Suppressor macrophage treated with lipopolysaccharide for 1 hour (primary cell): ENCODE results near the gene TRMT6.
A peak's percentile ranks its signal among the peaks of the same experiment; 100 is the strongest.

Experiments used
- DNase-seq, 3 donors: peaks; one replicate each; pipeline ENCODE4 v3.0.0-alpha.2; 2020 to 2022

The TRMT6 gene, protein sequence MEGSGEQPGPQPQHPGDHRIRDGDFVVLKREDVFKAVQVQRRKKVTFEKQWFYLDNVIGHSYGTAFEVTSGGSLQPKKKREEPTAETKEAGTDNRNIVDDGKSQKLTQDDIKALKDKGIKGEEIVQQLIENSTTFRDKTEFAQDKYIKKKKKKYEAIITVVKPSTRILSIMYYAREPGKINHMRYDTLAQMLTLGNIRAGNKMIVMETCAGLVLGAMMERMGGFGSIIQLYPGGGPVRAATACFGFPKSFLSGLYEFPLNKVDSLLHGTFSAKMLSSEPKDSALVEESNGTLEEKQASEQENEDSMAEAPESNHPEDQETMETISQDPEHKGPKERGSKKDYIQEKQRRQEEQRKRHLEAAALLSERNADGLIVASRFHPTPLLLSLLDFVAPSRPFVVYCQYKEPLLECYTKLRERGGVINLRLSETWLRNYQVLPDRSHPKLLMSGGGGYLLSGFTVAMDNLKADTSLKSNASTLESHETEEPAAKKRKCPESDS

DNA sequence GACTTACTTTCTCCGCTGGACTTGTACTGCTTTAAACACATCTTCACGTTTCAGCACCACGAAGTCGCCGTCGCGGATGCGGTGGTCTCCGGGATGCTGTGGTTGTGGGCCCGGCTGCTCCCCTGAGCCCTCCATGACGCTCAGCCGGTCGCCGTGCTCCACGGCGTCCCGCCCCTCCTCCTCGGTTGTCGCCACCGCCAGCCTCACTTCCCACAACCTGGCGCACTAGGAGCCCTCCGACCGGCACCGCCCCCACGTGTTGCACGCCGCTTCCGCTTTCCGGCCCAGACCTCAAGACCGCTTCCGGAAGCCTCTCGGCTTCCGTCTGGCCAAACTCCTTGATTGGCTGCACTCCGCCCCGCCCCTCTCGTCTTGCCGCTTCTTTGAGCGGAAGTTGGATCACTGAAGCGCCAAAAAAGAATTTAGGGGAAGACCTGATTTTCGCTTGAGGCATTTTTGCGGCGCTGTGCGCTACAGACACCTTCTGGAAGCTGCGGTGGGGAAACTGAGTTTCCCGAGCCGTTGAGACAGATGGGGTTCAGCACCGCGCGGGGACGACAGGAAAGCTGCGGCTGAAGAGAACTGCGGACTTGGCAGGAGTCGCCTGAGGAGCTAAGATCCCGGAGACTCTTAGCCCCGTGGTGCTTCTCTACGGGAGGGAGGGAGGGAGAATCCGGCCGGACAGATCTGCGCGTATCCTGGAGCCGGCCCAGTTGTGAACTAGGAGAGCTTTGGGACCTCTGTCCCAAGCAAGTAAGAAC is at the start of gene TRMT6, which contains the start of gene MCM8:
TSS of gene TRMT6 (minus strand) at position 263 of the 761 bp plus-strand sequence. CDS start at position 135, 128 bp downstream.
TSS of gene MCM8 (plus strand) at position 382 of the 761 bp plus-strand sequence. CDS start 1,364 bp downstream, outside the sequence.
- DNase-seq, result peak; percentile 97 to 98 (median 98)

GRCh38 chr20:5999783-6000182 is 49.5 kb upstream of the TRMT6 start:
- no peak for DNase-seq

DNA sequence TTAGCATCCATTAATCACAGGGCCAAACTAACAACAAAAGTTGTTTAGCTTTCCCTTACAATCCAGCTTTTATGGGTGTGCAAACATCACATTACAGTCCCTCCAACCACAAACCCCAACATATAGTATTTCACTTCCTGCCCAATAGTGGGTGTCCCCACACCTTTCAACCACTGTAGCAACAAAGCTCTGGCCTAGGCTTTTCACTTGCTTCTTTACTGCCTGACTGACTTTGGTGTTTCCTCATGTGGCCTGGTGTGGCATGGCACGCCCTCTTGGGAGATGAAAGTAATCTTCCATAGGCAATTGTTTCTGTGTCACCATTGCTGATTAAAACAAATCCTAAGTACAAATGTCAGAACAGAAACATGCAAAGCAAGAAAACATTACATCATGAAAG is 46.4 kb upstream of the TRMT6 start:
- no peak for DNase-seq

DNA sequence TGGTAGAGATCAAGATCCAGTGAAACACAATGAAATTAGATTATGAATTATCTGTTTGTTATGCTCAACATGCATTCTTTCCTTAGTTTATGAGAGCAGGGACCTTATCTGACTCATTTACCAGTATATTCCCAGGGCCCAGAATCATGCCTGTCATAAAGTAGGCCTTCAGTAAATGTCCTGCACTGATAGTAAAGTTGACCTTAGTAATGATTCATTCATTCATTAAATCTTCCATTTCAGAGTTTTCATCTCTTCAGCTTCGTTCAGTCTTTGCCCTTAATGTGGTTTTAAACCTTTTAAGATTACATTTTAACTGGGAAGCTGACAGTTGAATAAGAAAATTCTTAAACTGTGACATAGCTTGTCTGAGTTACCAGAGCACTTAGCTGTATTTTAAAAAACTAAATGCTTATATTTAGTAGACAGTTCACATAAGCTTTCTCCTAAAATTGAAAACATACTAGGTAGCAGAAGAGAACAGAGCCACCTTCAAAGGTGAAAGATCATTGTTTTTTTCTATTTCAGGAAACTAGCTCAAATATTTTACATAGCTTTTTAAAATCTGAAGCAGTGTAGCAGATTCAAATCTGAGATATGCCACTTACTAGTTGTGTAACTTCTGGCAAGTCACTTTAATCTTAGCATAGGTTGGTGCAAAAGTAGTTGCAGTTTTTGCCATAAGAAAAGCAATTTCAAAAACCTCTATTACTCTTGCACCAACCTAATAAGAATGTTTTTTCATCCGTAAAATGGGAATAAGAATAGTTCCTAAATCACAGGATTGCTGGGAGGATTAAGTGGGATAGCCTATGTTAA is 41.5 kb upstream of the TRMT6 start:
- no peak for DNase-seq

DNA sequence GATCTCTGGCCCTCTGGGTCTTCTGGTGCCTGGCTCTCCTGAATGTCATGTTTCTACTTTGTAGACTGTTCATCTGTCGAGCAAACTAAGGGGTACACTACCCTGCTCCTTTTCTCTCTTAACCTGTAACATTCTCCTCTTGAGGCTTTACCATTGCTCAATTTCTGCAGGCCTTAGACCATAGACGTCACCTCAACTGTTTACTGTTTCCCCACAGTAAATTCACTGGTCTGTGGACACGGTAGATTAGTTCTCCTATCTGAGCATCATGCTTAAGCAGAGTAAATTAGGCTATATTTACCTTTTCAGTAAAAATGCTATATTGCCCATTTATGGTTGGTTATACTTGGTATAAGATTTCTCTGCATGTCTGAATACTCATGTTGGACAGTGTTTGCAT is 40.6 kb upstream of the TRMT6 start:
- no peak for DNase-seq

DNA sequence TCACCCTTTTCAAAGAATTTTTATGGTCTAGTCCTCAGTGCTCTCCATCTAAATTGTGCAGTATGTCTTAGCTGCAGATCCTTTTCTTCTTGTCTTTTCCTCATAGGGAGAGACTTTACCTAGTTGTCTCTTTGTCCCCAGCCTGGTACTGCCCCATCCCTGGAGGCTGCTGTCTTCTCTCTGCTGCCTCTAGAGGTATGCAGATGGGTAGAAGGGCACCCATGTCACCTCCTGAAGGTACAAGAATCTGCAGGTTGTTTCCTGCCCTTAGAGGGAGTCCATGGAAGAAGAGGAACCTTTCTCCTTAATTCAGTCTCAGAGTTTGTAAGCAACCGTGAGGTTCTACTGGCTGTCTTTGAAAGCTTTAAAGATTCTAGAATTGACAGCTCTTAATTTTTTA is 39.2 kb upstream of the TRMT6 start:
- DNase-seq, result no peak

DNA sequence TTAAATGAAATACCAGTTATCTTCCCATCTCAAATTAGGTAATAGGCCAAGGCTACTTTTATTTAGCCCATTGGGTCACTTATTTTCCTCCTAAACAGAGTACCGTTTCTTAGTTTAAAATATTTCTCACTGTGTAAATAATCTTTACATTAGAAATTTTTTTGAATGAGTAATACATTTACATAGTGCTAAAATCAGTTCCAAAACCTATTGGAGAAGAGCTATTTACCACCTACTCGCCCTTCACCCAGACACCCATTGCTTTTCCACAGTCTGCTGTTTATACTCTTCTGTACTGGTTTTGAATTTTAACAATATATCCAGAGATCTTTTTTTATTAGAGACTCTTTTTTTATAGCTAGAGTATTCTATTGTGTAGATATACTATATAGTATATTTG is 37.0 kb upstream of the TRMT6 start:
- no peak for DNase-seq

- no peak for DNase-seq
Observed at GRCh38 chr20:5980720-5981538, 30.6 kb upstream of the TRMT6 start.

- DNase-seq, result no peak
Observed at GRCh38 chr20:5979801-5980200, 29.5 kb upstream of the TRMT6 start.

DNA sequence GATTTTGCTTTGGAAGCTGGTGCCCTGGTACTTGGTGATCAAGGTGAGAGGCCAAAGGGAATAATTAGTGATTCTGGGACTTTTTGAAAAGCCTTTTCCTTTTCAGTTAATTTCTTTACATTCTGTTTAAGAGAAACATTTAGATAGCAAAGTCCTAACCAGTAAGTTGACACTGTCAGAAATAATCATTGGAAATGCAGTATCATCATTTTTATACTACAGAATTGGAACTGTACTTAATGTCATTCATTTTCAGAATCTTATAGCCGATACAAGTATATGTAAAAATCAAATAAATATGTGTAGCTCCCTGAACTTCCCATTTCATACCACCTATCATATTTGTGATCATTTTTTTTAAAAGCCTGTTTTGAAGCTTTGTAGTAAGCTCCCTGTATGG is 27.6 kb upstream of the TRMT6 start:
- no peak for DNase-seq

DNA sequence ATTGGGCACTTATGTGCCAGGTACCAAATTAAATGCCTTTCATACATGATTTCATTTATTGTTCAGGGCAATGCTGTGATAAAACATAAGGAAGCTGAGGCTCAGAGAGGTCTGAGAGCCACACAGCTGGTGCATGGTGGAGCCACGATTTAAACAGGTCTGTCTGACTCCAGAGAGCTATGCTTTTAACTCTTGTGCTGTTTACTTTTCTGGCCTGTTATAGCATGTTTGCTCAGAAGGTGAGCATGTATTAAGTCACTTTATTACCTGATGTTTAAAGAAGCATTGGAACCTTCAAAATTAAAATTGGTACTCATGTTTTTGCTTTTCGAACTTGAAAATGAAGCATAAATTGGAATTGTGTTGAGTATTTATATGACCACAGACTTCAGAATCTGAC is 26.9 kb upstream of the TRMT6 start:
- no peak for DNase-seq

DNA sequence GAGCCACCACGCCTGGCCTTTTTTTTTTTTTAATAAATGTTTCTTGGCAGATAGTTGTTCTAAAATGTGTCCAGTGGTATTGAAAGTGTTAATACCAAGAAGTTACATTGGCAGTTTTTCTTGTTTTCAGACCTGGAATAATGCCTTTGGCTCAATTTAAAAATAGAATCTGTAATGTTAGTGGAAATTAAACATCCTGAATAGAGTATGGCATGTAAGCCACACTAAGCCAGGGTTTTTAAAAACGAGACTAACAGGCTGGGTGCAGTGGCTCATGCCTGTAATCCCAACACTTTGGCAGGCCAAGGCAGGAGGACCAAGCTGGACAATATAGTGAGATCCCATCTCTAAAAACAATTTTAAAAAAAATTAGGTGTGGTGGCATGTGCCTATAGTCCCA is 25.4 kb upstream of the TRMT6 start:
- DNase-seq, result no peak

DNA sequence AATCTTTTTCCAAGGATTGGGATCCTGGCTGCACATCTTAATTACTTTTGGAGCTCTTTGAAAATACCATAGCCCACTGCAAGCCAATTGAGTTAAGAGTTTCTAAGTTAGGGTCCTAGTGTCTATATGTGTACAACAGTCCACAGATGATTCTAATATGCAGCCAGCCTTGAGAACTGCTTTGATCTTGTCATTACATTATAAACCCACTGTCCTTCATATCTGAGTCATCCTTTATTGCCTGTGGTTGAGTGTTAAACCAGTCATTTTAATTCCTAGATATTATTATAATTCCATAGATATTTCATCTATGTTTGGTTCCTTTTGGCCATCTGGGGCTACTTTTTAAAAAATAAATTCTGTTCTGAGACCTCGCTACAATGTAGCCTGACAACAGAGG is 24.2 kb upstream of the TRMT6 start:
- no peak for DNase-seq

- peak in 2 of 3 donors; percentile 11 to 15 for DNase-seq
Observed at GRCh38 chr20:5973971-5974370, 23.6 kb upstream of the TRMT6 start.

- no peak for DNase-seq
Observed at GRCh38 chr20:5973172-5973571, 22.8 kb upstream of the TRMT6 start.

GRCh38 chr20:5971203-5971602 is 20.9 kb upstream of the TRMT6 start:
- no peak for DNase-seq

DNA sequence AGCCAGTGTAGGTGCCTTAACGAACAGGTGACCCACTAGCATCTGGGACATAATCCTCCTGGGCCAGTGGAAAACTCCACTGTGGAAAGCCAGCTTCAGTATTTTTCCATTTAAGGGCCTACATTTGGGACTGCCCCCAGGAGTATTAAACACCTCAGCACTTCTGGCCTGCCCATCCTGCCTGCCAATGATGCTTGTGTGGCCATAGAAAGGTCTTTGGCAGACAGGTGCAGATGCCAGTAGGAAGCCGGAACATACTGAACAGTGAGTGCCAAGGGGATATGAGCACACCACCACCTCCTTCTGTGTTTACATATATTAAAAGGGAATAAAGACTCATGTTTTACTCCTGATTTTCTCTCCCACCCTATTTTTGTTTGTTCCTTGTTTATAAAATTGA is 20.0 kb upstream of the TRMT6 start:
- no peak for DNase-seq

DNA sequence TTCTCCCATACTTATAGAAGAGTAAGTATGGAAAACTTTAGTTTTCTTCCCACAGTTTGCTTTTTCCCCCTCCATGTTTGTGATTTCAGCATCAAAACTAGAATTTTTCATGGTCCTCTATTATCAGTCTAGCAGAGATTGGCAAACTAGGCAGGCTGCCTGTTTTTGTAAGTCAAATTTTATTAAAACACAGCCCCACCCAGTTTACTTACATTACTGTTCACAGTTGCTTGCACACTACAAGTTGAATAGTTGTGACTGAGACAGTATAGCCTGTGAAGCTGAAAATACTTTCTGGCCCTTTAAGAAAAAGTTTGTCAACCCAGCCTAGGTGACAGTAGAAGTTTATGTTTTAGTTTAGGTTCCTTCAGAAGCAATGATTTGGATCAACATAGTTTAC is 19.6 kb upstream of the TRMT6 start:
- no peak for DNase-seq

DNA sequence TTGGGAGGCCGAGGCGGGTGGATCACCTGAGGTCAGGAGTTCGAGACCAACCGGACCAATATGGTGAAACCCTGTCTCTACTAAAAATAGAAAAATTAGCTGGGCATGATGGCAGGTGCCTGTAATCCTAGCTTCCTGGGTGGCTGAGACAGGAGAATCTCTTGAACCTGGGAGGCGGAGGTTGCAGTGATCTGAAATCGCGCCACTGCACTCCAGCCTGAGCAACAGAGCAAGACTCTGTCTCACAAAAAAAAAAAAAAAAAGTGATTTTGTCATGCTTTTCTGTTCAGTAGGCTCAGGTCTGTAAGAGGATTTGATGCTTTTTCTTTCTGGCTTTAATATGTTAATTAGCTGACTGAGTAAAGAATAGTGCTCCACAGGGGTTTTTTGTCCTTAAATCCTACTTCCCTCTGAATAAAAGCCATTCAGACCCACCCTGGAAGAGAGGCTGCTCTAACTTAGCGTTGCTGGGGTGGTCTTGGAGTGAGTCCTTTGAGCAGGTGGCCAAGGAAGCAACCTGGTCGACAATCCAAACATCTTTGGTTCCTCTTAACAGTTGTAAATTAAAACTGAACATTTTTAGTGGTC is 19.1 kb upstream of the TRMT6 start:
- no peak for DNase-seq

DNA sequence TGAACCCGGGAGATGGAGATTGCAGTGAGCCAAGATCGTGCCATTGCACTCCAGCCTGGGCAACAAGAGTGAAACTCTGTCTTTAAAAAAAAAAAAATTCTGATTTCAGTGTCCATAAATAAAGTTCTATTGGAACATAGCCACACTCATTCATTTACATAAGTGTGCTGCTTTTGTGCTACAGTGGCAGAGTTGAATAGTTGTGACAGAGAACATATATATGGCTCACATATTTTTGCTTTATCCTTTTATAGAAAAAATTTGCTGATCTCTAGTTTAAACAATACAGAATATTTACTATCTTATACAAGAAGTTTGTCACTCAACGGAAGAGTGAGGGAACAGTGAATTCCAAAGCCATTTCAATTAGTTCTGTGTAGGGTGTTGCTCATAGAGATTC is 18.1 kb upstream of the TRMT6 start:
- DNase-seq, result no peak

GRCh38 chr20:5967469-5967868 is 17.1 kb upstream of the TRMT6 start:
- no peak for DNase-seq

GRCh38 chr20:5949943-5950270 is 426 bp downstream of the TRMT6 start:
- no peak for DNase-seq
